ENCODE data around the gene PDE11A. TPM values are rescaled to one million over a fixed set of nuclear protein-coding genes. Genes with fewer than 3 reads are reported as not detected.

Gene PDE11A
- total and polyA plus RNA-seq, 2 experiments from 2014 or later = 0.08 to 0.73 TPM

- no peak for TF ChIP-seq ZNF462 (CRISPR knock-in tag; IDR thresholded peaks at IDR 0.05)
- no peak for TF ChIP-seq CREB1 (CRISPR knock-in tag; IDR thresholded peaks at IDR 0.05; ENCODE audit: low read depth)
These were observed 369.4 kb downstream of the PDE11A start (continued) for GRCh38 chr2:177703159-177703558.

GRCh38 chr2:177698281-177698680 lies 374.3 kb downstream of the PDE11A start:
- Mint-ChIP-seq H3K9me3 (no peaks in the 10 kb centered on the region), H3K27ac (no peak overlapping the region), H3K4me3 (no peak overlapping the region), H3K4me1 (peaks cover 3% of the 10 kb centered on the region; the same call in 2 of the 3 replicates), H3K36me3 (ENCODE audit: low read depth) (no peaks in the 10 kb centered on the region), H3K27me3 (ENCODE audit: insufficient read depth, low read depth, poor library complexity) (peaks cover under 1% of the 10 kb centered on the region)
- Histone ChIP-seq H3K27ac (ENCODE audit: low read depth) (no peak overlapping the region), H3F3A (replicated peaks; ENCODE audit: low read depth) (no peaks in the 10 kb centered on the region), H4K20me1 (replicated peaks; ENCODE audit: insufficient read depth) (no peaks in the 10 kb centered on the region), H3K36me3 (ENCODE audit: insufficient read depth) (no peaks in the 10 kb centered on the region), H3K4me3 (no peak overlapping the region), H3K4me2 (no peak overlapping the region), H3K4me1 (ENCODE audit: insufficient read depth) (no peaks in the 10 kb centered on the region), H3K79me2 (replicated peaks; ENCODE audit: insufficient read depth) (no peaks in the 10 kb centered on the region), H3K9me2 (ENCODE audit: insufficient read depth) (no peaks in the 10 kb centered on the region; the same call in 1 of the 2 replicates), H3K27me3 (ENCODE audit: insufficient read depth) (no peaks in the 10 kb centered on the region), H2AFZ (no peak overlapping the region)
- DNase-seq (ENCODE audit: low spot score) (no peak), ATAC-seq (no peak)
- TF ChIP-seq CREB1 (CRISPR knock-in tag; IDR thresholded peaks at IDR 0.05; ENCODE audit: low read depth) (no peak), ZNF462 (CRISPR knock-in tag; IDR thresholded peaks at IDR 0.05) (no peak), ZNF114 (CRISPR knock-in tag; IDR thresholded peaks at IDR 0.05) (no peak), EZH2 (IDR thresholded peaks at IDR 0.05; ENCODE audit: low read depth, unreplicated experiment) (no peak)
- TF ChIP-seq, protein P1, sequence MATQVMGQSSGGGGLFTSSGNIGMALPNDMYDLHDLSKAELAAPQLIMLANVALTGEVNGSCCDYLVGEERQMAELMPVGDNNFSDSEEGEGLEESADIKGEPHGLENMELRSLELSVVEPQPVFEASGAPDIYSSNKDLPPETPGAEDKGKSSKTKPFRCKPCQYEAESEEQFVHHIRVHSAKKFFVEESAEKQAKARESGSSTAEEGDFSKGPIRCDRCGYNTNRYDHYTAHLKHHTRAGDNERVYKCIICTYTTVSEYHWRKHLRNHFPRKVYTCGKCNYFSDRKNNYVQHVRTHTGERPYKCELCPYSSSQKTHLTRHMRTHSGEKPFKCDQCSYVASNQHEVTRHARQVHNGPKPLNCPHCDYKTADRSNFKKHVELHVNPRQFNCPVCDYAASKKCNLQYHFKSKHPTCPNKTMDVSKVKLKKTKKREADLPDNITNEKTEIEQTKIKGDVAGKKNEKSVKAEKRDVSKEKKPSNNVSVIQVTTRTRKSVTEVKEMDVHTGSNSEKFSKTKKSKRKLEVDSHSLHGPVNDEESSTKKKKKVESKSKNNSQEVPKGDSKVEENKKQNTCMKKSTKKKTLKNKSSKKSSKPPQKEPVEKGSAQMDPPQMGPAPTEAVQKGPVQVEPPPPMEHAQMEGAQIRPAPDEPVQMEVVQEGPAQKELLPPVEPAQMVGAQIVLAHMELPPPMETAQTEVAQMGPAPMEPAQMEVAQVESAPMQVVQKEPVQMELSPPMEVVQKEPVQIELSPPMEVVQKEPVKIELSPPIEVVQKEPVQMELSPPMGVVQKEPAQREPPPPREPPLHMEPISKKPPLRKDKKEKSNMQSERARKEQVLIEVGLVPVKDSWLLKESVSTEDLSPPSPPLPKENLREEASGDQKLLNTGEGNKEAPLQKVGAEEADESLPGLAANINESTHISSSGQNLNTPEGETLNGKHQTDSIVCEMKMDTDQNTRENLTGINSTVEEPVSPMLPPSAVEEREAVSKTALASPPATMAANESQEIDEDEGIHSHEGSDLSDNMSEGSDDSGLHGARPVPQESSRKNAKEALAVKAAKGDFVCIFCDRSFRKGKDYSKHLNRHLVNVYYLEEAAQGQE (IDR thresholded peaks at IDR 0.05; ENCODE audit: unreplicated experiment) = no peak
